Erythroblast (primary cell): Measurements from ENCODE around the gene PHKB.

Source experiments
- GATA1 ChIP-seq: IDR thresholded peaks from 2 replicates; pipeline ENCODE4 v1.6.1; 2011; ENCODE audit warnings: low read depth, mild to moderate bottlenecking, control low read depth, low read length, moderate library complexity
- POLR2A ChIP-seq: IDR thresholded peaks from 2 replicates; pipeline ENCODE4 v1.6.1; 2011; ENCODE audit warnings: mild to moderate bottlenecking, low read length

GRCh38 chr16:47694543-47694942 lies 233.4 kb downstream of the PHKB start:
- TF ChIP-seq POLR2A: no peak
- no peak for TF ChIP-seq GATA1
